ENCODE results near the gene ZBTB7C.

Gene ZBTB7C

GRCh38 chr18:48028696-48029095 lies 380.5 kb downstream of the ZBTB7C start:
- no peaks in the 10 kb centered on the region for H3K9me3 ChIP-seq (ENCODE audit: insufficient read depth, low read length)
- H3K9ac ChIP-seq (ENCODE audit: low read length) = no peak overlapping the region
- TF ChIP-seq EZH2phosphoT487 (conservative IDR thresholded peaks at IDR 0.05; ENCODE audit: low read length) = no peak
- no peak for TF ChIP-seq CTCF (IDR thresholded peaks at IDR 0.05; ENCODE audit: insufficient read depth, low read length, poor library complexity, severe bottlenecking)
- no peak overlapping the region for H3K27ac ChIP-seq (ENCODE audit: low read depth, low read length)
- H3F3A ChIP-seq (ENCODE audit: insufficient read depth) = no peaks in the 10 kb centered on the region
- no peak overlapping the region for H3K4me2 ChIP-seq (ENCODE audit: low read depth, low read length, poor library complexity, severe bottlenecking)
- no peak overlapping the region for H2AFZ ChIP-seq (ENCODE audit: low read depth, low read length, severe bottlenecking)
- H3K27me3 ChIP-seq (ENCODE audit: low read length) = no peaks in the 10 kb centered on the region
- H4K20me1 ChIP-seq (ENCODE audit: low read depth, low read length) = no peaks in the 10 kb centered on the region
- H3K36me3 ChIP-seq (ENCODE audit: low read length) = no peaks in the 10 kb centered on the region
- no peaks in the 10 kb centered on the region for H3K79me2 ChIP-seq (ENCODE audit: insufficient read depth, low read length)
- H3K4me3 ChIP-seq (ENCODE audit: insufficient read depth, low read length, poor library complexity, severe bottlenecking) = no peak overlapping the region
- no peaks in the 10 kb centered on the region for H3K9me2 ChIP-seq (replicated peaks; ENCODE audit: insufficient read depth, low read length)

DNA sequence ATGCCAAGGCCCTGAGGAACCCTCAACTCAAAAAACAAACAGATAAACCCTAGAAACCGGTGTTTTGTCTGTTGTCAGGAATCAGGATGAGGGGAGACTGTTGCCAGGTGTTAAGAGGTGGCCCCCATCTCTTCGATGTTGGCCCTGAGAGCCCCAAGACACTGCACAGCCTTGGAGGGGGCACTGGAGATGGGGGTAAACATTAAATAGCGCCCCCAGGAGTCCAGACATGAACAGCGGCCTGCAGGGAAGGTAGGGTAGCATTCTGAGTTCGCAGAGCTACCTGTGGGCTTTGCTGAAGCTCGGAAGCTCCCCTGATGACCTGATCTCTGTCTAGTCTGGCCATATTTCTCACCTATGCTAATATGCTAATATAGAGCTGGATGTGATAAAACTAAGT lies 381.1 kb downstream of the ZBTB7C start:
- Histone ChIP-seq H2AFZ (ENCODE audit: low read depth, low read length, severe bottlenecking) (no peak overlapping the region), H3F3A (ENCODE audit: insufficient read depth) (no peaks in the 10 kb centered on the region), H4K20me1 (ENCODE audit: low read depth, low read length) (no peaks in the 10 kb centered on the region), H3K27me3 (ENCODE audit: low read length) (no peaks in the 10 kb centered on the region), H3K36me3 (ENCODE audit: low read length) (no peaks in the 10 kb centered on the region), H3K4me3 (ENCODE audit: insufficient read depth, low read length, poor library complexity, severe bottlenecking) (no peak overlapping the region), H3K79me2 (ENCODE audit: insufficient read depth, low read length) (no peaks in the 10 kb centered on the region), H3K9me3 (ENCODE audit: insufficient read depth, low read length) (no peaks in the 10 kb centered on the region), H3K27ac (ENCODE audit: low read depth, low read length) (no peak overlapping the region), H3K9me2 (replicated peaks; ENCODE audit: insufficient read depth, low read length) (no peaks in the 10 kb centered on the region), H3K9ac (ENCODE audit: low read length) (no peak overlapping the region), H3K4me2 (ENCODE audit: low read depth, low read length, poor library complexity, severe bottlenecking) (no peak overlapping the region)
- TF ChIP-seq EZH2phosphoT487 (conservative IDR thresholded peaks at IDR 0.05; ENCODE audit: low read length) (no peak), CTCF (IDR thresholded peaks at IDR 0.05; ENCODE audit: insufficient read depth, low read length, poor library complexity, severe bottlenecking) (no peak)

DNA sequence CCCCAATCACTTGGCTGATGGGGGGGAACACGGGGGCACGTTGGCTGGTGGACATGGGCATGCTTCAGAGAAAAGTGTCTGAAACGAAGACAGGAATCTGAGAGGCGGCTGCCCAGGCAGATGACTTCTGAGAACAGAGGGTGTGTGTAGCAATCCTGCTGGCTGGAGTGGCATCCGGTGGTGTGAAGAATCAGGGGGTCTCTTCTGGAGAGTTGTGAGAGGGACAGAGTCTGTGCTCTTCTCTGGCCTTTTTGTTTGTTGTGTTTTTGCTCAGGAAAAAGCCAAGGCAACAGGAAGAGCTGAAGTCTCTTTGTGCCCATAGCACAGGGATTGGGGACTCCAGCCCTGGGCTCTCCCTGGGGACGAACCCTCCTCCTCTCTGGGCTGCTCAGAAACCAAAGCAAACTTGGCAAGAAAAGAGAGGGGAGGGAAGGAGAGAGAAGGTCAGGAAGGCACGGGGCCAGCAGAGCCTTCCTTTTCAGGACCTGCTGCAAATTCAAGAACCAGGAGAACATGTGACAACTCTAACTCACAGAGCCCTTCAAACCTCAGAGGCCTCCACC lies 381.7 kb downstream of the ZBTB7C start:
- TF ChIP-seq EZH2phosphoT487 (conservative IDR thresholded peaks at IDR 0.05; ENCODE audit: low read length) (no peak), CTCF (IDR thresholded peaks at IDR 0.05; ENCODE audit: insufficient read depth, low read length, poor library complexity, severe bottlenecking) (no peak)
- Histone ChIP-seq H3F3A (ENCODE audit: insufficient read depth) (no peaks in the 10 kb centered on the region), H3K9me3 (ENCODE audit: insufficient read depth, low read length) (no peaks in the 10 kb centered on the region), H3K4me2 (ENCODE audit: low read depth, low read length, poor library complexity, severe bottlenecking) (no peak overlapping the region), H3K27ac (ENCODE audit: low read depth, low read length) (no peak overlapping the region), H3K9ac (ENCODE audit: low read length) (no peak overlapping the region), H3K79me2 (ENCODE audit: insufficient read depth, low read length) (no peaks in the 10 kb centered on the region), H3K36me3 (ENCODE audit: low read length) (no peaks in the 10 kb centered on the region), H3K27me3 (ENCODE audit: low read length) (no peaks in the 10 kb centered on the region), H3K9me2 (replicated peaks; ENCODE audit: insufficient read depth, low read length) (no peaks in the 10 kb centered on the region), H3K4me3 (ENCODE audit: insufficient read depth, low read length, poor library complexity, severe bottlenecking) (no peak overlapping the region), H4K20me1 (ENCODE audit: low read depth, low read length) (no peaks in the 10 kb centered on the region), H2AFZ (ENCODE audit: low read depth, low read length, severe bottlenecking) (no peak overlapping the region)

All from SU-DHL-6 (cell line).